ENCODE data around the gene CTDP1. TPM values are rescaled to one million over a fixed set of nuclear protein-coding genes. Genes with fewer than 3 reads are reported as not detected.

Gene CTDP1
- total RNA-seq, 1 experiment from 2014 or later = 24.9 TPM

DNA sequence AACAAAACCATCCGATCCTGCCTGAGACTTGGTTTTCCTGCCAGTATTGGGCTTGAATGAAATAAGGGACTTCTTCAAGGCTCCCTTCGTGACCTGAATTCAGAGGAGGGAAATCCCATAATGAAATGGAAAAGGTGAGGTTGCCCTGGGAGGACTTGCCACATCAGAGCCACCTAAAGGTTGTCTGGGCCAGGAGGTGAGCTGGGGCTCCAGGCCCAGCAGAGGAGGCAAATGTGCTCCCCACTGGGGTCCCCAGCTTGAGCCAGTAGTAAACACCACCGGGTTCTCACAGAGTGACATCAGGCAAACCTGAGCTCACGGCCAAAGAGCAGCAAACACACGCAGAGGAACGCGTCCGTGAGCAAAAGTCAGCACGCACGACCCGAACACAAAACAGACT is 28.6 kb upstream of the CTDP1 start:
- intact Hi-C loops (cut with micrococcal nuclease) = no loop called here
- Histone ChIP-seq H3K9me3 (ENCODE audit: control insufficient read depth in 1 of 2, insufficient read depth in 1 of 2, low read depth in 1 of 2, low read length in 2 of 2) (no peaks in the 10 kb centered on the region), H3K79me2 (ENCODE audit: insufficient read depth, low read length) (no peaks in the 10 kb centered on the region), H3K9ac (ENCODE audit: low read length) (no peak overlapping the region), H4K20me1 (ENCODE audit: insufficient read depth) (no peaks in the 10 kb centered on the region), H3K4me2 (ENCODE audit: low read length) (no peak overlapping the region), H3K4me1 (ENCODE audit: control insufficient read depth in 1 of 2, insufficient read depth in 2 of 2, low read length in 2 of 2) (no peaks in the 10 kb centered on the region), H2AFZ (ENCODE audit: low read depth, low read length, poor library complexity, severe bottlenecking) (no peak overlapping the region), H3K4me3 (replicated peaks in 1 of 2; ENCODE audit: low read depth in 1 of 2, low read length in 2 of 2) (no peak overlapping the region), H3K36me3 (ENCODE audit: control insufficient read depth in 1 of 2, insufficient read depth in 2 of 2, low read length in 2 of 2) (no peaks in the 10 kb centered on the region), H3K9me2 (ENCODE audit: insufficient read depth) (no peaks in the 10 kb centered on the region), H3K27me3 (ENCODE audit: insufficient read depth, low read length) (peaks cover 4% of the 10 kb centered on the region), H3K27ac (ENCODE audit: low read depth, low read length) (no peak overlapping the region)
- ATAC-seq = no peak
- DNase-seq (ENCODE audit: low read depth, low spot score) = no peak
- ChIA-PET POLR2A (no interaction called here), CTCF (no interaction called here), RAD21 (ENCODE audit: low non-redundant PET in 1 of 2, low total read pairs in 2 of 2, uncharacterized antibody in 2 of 2, unreplicated experiment in 2 of 2) (no interaction called here)
- no TSS peak for BruUV-seq (replicated peaks)
- TF ChIP-seq CBX3 (IDR thresholded peaks at IDR 0.05; ENCODE audit: low read depth) = no peak
- TF ChIP-seq, protein P1, sequence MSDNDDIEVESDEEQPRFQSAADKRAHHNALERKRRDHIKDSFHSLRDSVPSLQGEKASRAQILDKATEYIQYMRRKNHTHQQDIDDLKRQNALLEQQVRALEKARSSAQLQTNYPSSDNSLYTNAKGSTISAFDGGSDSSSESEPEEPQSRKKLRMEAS (IDR thresholded peaks at IDR 0.05) = no peak
- TF ChIP-seq SRF (IDR thresholded peaks at IDR 0.05; ENCODE audit: low read depth) = no peak
- no peak for TF ChIP-seq RAD21 (IDR thresholded peaks at IDR 0.05; ENCODE audit: low read depth)
- no peak for TF ChIP-seq CEBPB (IDR thresholded peaks at IDR 0.05; ENCODE audit: low read depth)
- TF ChIP-seq SIN3A (IDR thresholded peaks at IDR 0.05; ENCODE audit: low read depth) = no peak
- no peak for TF ChIP-seq ZNF274 (IDR thresholded peaks at IDR 0.05; ENCODE audit: low read depth, low read length)
- no peak for TF ChIP-seq ZFX (IDR thresholded peaks at IDR 0.05)
- TF ChIP-seq EGR1 (IDR thresholded peaks at IDR 0.05; ENCODE audit: low read depth) = no peak
- TF ChIP-seq TCF7L2 (IDR thresholded peaks at IDR 0.05; ENCODE audit: borderline replicate concordance, extremely low read depth, insufficient read depth, insufficient read length) = no peak
- TF ChIP-seq, protein P2, sequence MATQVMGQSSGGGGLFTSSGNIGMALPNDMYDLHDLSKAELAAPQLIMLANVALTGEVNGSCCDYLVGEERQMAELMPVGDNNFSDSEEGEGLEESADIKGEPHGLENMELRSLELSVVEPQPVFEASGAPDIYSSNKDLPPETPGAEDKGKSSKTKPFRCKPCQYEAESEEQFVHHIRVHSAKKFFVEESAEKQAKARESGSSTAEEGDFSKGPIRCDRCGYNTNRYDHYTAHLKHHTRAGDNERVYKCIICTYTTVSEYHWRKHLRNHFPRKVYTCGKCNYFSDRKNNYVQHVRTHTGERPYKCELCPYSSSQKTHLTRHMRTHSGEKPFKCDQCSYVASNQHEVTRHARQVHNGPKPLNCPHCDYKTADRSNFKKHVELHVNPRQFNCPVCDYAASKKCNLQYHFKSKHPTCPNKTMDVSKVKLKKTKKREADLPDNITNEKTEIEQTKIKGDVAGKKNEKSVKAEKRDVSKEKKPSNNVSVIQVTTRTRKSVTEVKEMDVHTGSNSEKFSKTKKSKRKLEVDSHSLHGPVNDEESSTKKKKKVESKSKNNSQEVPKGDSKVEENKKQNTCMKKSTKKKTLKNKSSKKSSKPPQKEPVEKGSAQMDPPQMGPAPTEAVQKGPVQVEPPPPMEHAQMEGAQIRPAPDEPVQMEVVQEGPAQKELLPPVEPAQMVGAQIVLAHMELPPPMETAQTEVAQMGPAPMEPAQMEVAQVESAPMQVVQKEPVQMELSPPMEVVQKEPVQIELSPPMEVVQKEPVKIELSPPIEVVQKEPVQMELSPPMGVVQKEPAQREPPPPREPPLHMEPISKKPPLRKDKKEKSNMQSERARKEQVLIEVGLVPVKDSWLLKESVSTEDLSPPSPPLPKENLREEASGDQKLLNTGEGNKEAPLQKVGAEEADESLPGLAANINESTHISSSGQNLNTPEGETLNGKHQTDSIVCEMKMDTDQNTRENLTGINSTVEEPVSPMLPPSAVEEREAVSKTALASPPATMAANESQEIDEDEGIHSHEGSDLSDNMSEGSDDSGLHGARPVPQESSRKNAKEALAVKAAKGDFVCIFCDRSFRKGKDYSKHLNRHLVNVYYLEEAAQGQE (IDR thresholded peaks at IDR 0.05; ENCODE audit: low read depth) = no peak
- TF ChIP-seq POLR2A (IDR thresholded peaks at IDR 0.05; ENCODE audit: borderline replicate concordance, extremely low read depth, insufficient read depth, insufficient read length) = no peak
- no peak for TF ChIP-seq YY1 (IDR thresholded peaks at IDR 0.05; ENCODE audit: extremely low read depth, insufficient replicate concordance, low read depth, low read length)
- TF ChIP-seq, protein P3, sequence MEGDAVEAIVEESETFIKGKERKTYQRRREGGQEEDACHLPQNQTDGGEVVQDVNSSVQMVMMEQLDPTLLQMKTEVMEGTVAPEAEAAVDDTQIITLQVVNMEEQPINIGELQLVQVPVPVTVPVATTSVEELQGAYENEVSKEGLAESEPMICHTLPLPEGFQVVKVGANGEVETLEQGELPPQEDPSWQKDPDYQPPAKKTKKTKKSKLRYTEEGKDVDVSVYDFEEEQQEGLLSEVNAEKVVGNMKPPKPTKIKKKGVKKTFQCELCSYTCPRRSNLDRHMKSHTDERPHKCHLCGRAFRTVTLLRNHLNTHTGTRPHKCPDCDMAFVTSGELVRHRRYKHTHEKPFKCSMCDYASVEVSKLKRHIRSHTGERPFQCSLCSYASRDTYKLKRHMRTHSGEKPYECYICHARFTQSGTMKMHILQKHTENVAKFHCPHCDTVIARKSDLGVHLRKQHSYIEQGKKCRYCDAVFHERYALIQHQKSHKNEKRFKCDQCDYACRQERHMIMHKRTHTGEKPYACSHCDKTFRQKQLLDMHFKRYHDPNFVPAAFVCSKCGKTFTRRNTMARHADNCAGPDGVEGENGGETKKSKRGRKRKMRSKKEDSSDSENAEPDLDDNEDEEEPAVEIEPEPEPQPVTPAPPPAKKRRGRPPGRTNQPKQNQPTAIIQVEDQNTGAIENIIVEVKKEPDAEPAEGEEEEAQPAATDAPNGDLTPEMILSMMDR (IDR thresholded peaks at IDR 0.05 in 2 of 3, conservative IDR thresholded peaks at IDR 0.05 in 1 of 3; ENCODE audit: borderline replicate concordance in 1 of 3, insufficient read depth in 1 of 3, low read depth in 2 of 3, low read length in 2 of 3) = no peak
- TF ChIP-seq ELF1 (IDR thresholded peaks at IDR 0.05; ENCODE audit: borderline replicate concordance, low read depth) = no peak
- no peak for TF ChIP-seq SP1 (IDR thresholded peaks at IDR 0.05; ENCODE audit: low read depth)
- no peak for TF ChIP-seq POLR2AphosphoS5 (IDR thresholded peaks at IDR 0.05; ENCODE audit: low read depth, low read length)
- no peak for TF ChIP-seq EZH2phosphoT487 (IDR thresholded peaks at IDR 0.05; ENCODE audit: borderline replicate concordance)
- TF ChIP-seq FOSL1 (IDR thresholded peaks at IDR 0.05; ENCODE audit: low read depth) = no peak
